Activated T-cell treated with anti-CD3 and anti-CD28 coated beads for 24 hours (primary cell): ENCODE data around the gene NPBWR2.

ENCODE experiments used
- DNase-seq: peaks from one replicate; pipeline ENCODE4 v3.0.0-alpha.2; 2020; ENCODE audit warnings: low read depth

NPBWR2 gene

DNA sequence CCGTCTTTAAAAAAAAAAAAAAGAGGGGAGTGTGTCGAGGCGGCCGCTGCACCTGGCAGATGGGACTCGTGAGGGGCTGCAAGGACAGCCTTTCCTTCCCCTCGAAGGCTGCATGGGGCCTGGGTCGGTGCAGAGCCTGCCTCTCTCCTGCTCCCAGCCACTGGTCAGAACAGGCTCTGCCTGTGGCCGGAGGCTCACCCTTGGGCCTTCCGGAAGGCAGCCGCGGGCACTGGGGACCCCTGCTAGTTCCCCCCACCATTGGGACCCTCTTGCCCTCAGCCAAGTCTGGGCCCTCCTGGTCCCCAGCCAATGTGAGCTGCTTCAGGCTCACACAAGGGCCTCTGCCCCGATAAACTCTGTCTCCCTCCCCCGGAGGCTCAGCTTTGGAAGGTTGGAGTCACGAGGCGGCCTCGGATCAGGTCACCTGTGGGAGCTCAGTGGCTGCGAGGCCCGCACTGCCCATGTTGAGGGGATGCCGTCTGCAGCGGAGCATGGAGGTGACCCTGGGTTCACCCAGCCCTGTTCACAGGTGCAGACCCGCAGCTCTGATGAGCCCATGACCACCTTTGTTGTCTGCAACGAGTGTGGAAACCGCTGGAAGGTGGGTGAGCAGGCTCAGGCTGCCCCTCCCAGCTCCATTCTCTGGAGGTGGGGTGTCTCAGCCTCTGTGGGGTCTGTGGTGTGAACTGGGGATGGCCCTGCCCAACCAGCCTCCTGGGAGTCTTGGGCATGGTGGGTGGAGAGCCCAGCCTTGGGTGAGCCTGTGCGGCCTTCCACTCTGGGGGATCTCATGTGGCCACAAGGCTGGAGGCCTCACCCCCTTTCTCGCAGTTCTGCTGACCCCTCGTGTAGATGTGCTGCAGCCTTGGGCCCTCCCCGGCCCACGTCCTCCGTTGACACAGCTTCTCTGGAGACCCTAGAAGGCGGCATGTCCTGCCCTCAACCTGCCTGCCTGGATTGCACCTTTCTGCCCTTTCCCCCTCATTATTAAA, 35.7 kb downstream of the NPBWR2 start:
- no peak for DNase-seq

DNA sequence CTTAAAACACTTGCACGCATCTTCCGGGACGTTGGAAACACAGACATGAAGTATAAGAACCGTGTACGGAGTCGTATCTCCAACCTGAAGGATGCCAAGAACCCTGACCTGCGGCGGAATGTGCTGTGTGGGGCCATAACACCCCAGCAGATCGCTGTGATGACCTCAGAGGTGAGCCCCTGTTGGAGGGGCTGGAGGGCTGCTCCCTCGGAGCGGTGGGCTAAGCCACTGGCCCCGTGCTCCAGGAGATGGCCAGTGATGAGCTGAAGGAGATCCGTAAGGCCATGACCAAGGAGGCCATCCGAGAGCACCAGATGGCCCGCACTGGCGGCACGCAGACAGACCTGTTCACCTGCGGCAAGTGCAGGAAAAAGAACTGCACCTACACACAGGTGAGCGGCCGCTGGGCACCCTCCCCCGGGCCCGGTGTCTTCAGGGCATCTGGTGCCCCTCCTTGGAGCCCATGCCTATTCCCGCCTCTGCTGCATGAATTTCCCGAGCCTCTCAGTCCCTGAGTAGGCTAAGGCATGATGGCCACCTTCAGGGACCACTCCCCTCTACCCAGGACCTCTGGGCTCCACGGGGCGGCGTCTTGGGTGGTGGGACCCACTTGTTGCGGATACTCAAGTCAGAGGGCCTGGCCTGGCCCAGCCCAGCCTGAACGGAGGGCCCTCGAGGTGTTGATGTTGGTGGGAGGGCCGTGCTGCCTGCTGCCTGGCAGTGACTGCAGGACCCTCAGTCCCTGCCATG, 36.9 kb downstream of the NPBWR2 start:
- DNase-seq, result no peak

DNA sequence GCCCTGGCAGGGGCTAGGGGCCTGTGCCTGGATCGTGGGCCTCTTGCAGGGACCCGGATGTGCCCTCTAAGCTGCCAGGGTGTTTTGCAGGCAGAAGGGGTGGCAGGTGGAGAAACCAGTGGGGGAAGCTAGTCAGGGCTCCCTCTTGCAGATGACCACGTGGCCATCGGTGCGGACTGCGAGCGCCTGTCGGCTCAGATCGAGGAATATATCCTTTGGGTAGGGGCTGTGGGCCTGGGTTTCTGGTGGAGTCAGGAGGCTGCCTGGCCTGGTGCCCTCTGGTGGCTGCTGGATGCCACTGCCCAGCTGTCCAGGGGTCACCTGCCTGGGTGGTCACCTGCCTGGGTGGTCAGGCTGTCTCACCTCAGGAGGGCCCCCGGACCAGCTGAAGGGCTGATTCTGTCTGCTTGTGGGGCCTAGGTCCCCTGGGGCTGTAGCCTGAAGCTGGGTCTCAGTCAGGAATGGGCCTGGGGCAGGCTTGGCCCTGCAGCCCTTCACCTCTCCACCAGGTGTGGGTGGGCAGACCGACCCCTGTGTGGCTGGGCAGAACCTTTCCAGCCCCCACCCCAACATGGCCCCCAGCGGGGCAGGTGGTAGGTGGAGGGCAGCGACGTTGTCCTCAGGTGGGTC, 37.6 kb downstream of the NPBWR2 start:
- no peak for DNase-seq

DNA sequence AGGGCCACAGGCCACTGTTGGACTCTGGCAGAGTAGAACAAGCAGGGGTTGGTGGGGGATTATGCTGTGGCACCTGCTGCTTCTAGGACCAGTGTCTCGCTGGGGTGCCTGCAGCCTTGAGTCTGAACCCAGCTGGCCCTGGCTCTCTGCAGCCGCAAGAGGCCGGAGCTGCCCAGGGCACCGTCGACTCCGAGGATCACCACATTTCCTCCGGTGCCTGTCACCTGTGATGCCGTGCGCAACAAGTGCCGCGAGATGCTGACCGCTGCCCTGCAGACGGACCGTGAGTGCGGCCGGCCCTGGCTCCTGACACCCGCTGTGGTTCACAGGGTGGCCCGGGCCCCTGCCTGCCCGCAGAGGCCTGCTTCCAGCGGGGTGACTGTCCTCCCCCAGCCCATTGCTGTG, 38.2 kb downstream of the NPBWR2 start:
- DNase-seq, result no peak

DNA sequence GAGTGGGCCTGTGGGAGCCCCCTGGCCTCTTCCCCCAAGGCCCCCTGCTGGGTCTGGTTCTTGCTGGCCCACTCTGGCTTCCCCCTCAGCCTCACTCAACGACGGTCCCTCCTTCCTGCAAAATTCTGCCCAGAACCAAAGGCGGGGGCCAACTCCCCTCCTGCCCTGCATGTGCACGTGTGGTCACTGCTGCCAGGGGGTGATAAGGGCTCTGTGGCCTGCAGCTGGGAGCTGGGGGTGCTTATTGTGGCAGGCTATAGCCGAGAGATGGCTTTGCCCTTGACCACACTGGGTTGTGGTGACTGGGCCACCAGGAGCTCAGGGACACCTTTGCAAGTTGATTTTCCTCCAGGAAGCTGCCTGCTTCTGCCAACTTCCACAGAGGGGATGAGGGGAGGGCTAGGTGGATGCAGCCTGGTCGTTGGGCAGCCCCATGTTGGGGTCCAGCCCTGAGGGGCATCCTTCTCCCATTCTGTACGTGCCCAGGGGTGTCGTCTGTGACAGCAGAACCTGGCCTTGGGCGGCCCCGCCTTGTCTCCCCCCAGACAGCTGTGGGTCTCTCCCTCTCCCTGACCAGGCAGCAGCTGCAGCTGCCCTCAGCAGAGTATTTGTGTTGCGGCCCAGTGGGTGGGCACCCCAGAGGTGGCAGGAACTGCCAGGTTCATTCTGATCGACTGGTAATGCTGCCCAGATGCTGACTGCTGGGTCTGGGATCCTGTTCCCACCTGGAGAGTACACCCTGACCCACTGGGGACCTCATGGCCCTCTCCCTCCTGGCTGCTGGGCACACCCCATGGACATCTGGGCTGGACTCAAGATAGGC, 38.8 kb downstream of the NPBWR2 start:
- DNase-seq, result no peak

DNA sequence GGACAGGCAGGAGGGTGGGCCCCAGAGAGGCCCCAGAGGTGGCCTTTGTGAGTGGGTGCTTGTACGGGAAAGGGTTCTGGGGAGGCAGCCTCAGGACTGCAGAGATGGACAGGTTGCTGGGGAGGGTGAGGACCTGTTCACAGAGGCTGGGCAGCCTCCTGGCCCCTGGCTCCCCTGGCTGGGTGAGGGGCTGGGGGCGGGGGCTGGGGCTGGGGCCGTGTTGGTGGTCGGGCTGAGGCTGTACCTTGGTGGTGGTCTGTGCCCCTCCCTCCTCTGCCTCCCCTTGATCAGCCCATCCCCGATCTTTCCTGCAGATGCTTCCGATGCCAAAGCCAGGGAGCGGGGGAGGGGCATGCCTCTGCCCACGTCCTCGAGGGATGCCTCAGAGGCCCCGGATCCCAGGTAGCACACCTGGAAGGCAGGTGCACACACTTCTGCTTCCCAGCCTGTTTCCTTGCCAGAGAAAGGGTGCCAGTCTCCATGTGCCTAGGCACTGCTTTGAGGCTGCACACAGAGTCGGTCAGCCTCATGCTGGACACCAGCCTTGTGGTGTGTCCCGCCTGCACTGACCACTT, 39.5 kb downstream of the NPBWR2 start:
- no peak for DNase-seq

DNA sequence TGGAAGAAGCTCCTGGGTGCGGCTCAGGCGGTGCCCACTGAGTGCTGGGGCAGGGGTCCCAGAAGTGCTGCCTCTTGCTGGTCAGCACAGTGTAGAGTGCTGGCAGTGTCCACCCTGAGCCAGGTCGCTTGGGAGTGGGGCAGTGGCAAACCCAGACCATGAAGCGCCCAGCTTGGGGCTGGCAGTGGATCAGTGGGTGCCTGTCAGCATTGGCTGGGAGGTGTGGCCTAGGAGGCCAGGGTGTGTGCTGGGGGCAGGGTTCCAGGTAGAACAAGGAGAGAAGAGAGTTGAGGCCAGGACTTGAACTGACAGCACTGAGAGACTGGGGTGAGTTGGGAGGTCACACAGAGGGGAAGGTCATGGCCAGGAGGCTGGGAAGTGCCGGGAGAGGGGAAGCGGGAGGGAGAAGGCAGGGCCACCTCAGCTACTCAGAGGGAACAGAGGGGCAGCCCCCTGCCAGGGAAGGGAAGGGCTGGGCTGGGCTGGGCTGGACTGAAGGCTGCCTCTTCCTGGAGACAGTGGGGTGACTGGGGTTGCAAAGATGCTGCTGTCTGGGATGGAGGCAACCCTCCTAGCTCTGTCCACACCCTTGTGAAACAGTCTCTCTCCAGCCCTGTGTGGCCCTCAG, 40.2 kb downstream of the NPBWR2 start:
- DNase-seq, result no peak

DNA sequence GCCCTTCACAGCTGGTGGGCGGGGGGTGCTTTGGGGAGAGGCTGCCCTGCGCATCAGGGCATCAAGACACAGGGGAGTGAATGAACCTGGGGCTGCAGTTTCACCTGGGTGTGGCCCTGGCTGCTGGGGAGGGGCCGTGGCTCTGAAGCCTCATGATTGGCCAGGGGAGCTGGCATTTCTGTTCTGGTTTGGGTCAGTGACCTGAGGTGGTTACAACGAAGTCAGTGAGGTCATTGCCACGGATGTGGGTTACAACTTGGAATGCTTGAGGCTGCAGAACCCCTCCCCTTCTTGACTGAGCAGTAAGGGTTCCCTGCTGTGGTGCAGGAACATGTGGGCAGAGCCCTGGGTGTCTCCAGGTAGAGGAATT, 41.4 kb downstream of the NPBWR2 start:
- no peak for DNase-seq

DNA sequence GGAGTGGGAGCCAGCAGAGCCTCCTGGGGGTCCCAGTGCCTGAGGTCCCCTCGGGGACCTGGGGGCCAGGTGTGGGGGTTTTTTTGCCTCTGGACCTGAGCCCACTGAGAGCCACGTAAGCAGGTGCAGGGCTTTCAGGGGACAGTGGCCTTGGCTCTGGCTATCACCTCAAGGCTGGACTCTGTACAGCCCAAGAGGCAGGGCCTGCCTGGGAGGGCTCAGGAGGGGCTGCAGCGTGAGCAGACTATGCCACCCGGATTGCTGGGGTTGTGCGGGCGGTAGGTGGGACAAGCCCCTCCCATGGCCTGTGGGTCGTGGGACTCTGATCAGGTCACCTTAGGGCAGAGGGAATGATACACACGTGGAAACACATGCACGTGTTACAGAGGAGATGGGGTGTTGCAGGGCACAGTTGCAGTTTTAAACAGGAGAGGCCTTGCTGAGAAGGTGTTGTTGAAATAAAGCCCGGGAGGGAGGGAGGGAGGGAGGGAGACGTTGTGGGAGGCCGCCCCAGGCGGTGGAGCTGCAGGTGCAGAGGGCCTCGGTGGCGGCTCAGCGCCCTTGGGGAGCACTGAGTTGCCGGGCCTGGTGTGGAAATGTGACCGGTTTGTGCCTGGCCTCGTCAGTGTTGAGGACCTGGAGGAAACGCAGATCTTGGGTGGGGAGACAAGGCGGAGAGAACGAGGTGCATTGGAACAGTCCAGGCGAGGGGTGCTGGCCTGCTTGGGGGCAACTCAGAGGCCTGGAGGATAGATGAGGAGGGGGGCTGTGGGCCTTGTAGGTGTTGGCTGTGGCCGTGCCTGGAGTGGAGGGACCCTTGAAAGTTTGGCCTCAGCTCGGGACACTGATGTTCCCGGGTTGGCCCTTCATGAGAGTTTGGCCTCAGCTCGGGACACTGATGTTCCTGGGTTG, 42.0 kb downstream of the NPBWR2 start:
- DNase-seq, result no peak

DNA sequence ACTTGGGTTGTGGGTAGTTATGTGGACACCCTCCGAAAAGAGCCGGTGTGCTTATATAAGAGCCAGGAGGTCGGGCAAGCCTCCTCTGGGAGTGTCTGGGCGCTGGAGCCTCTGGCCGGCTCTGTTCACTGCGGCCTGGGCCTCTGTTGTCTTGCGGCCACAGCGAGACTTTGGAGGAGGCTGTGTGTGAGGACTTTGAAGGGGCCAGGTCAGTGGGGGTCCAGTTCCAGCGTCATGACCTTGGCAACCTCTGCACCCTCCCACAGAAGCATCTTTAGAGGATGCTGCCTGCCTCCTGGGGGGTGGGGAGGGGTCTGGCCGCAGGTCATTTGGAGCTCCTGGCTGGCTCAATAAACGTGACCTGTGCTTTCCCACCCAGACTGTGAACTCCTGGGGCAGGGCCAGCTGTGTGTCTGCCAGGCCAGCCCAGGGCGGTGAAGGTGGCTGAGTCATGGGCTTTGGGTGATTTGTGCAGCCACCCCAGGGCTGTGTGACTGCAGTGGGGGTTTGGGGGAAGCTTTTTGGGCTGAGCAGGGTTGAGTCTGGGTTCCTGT, 43.1 kb downstream of the NPBWR2 start:
- DNase-seq, result no peak

DNA sequence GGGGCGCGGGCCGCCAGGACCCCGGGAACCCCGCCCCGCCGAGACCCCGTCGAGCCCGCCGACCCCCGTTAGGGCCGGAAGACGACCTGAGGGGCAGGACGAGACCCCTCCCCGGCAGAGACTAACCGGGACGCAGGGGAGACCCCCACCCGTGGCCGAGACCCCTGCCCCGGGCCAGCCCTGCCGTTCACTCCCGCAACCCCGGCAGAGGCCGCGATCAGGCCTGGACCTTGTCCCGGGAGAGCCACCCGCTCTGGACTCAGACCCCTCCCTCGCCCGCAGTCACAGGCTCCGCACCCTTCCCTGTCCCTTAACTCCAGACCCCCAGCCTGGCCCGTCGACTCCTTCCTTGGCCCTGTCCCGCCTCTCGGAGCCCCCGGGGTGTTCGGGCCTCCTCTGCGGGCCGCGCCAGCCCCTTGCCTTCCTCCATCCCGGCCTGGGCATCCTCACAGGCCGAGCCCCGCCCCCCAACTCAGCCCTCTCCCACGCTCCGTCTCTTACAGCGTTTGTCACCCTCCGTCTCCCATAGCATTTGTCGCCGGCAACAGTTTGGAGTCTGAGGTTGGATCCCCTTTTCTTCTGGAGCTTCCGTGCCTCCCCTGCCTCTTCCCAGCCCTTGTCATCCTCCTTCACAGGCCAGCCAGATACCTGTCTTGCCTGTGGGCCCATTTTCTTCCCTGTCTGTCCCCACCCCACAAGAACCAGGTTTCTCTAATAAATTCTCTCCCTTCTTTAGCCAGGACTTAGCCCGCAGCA, 43.8 kb downstream of the NPBWR2 start:
- DNase-seq, result no peak

DNA sequence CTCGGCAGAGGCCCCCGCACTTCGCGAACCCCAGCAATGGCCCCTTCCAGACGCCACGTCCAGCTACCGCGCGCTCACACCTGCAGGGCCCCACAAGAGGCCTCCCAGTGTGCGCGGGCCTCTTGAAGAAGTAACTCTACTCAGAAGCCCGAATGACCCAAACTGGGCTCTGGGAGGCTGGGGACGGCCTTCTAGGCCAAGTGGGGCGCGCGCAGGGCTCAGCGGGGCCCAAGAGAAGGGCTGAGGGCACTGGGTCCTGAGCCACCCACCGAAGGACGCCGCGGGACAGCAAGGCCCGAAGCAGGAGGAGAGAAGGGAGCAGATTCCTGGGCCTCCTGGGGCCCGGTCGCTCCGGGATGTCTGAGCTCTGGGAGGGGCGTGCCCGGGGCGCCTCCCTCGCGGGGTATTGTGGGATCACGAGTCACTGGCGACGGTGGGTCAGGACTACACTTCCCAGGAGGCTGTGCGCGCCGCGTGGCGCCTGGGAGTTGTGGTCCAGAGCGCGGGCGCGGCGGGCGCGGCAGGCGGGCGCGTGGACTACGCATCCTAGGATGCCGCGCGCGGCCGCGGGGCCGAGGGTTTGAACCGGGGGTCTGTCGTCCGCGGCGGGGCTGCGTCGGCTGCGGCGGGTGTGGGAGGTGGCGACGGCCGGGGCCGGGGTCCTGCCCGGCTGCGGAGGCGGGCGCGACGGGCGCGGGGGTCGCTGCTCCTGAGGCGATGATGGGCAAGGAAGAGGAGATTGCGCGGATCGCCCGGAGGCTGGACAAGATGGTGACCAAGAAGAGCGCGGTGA, 44.6 kb downstream of the NPBWR2 start, which contains the start of gene TCEA2:
TCEA2 (plus strand) TSS at position 603 of the 793 bp plus-strand sequence; CDS start at position 718, 115 bp downstream.
- DNase-seq, result peak; percentile 91

DNA sequence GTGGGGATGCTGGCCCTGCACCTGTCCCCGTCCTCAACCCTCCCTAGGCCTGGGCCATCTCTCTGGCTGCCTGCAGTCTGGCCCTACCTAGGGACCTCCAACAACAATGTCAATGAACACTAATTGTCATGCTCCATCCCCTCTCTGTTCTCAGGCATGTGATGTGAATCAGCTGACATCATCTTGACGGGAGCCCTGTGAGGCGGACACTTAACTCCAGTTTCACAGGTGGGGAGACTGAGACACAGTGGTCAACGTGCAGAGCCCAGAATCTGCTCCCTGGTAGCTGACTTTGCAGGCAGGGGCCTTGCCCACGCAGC, 45.1 kb downstream of the NPBWR2 start:
- no peak for DNase-seq

DNA sequence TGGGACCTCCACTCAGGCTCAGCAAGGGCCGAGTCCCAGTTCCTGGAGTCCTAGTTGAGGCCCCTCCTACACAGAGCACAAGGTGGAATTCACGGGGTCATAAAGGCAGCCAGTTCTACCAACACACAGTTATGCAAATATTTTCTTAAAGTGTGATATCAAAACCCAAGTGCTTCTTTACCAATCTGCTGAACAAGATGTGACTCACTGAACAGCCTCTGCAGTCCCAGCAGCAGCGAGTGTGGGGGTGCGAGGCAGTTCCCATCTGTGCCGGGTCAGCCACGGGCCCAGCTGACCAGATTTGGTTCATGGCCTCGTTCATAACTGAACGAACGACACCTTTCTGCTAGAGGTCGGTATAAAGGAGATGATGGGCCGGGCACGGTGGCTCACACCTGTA, 48.8 kb downstream of the NPBWR2 start:
- no peak for DNase-seq

DNA sequence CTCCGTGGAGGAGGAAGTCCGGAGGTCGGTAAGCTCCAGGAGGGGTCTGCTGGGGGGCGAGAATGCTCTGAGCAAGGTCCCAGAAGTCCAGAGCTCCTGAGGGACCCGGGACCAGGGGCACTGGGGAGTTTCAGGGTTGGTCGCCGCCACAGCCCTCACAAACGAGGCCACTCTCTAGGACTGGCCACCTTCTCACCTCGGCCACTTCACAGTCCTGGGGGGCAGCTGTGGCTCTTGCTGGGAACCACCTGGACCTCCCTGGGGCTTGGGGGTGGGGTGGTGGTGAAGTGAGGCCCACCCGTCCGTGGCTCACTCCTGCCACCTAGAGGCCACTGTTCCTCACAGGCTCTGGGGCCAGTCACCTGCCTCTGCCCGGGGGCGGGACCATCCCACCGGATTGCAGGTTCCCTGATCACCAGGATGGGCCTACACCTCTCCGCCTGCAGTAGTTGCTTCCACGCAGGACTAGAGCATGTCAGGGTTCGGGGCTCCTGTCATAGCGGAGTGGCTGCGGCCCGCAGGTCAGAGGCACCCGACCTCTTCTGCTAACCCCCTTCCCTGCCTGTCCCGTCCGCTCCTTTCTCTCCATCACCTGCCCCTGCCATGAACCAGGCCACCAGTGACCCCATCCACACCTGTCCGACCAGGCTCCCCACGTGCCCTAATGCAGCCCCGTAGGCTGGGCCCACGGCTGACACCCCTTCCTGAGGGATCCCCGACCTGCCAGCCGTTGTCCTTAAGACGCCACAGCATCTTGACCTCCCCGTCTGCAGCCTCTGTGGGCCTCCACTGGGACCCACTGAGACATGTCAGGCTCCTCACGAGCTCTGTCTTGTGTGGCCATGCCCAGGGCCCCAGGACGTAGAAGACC, 49.5 kb downstream of the NPBWR2 start:
- DNase-seq, result peak; percentile 77

DNA sequence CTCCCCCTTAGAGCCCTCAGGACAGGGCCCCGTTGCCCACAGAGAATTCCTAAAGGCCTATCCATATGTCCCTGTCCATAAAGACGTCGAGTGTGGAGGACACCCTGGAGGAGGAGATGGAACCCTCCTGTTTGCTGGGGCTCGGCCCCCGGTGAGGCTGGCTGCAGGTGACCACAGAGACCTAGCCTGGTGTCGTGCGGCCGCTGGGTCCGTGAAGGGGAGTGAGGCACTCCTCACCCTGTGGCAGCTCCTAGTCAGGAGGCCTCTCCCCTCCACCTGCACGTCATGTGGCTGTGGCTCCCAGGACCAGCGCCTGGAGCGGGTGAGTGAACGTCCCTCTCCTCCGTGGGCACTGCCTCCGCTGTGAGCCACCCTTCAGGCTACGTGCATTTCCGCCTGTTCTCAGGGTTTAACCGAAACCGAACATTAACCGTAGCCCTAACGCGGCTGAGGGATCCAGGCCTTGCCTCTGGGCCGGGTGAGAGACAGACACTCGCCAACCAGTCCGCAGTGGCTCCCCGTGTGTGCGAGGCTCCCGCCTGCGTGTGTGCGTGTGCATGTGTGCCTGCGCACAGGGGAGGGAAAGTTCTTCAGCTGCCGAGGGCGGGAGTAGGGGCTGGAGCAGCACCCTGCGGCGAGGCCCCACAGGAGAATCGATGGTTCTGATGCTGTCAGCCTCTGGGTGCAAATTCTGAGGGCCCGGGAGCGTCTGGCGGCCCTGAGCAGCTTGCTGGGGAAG, 50.3 kb downstream of the NPBWR2 start:
- DNase-seq, result no peak

DNA sequence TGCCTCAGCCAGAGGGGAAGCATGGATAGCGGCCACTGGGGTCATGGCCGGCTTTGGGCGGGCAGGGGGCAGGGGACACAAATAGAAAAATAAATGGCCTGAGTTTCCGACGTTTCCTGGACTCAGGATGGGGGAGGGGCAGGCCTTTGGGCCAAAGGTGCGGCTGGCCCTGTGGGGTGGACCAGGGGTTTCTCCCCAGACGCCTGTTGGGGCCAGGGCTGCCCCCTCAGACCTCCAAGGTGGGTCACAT, 50.8 kb downstream of the NPBWR2 start:
- DNase-seq, result no peak
